ENCODE measurements around the gene CRELD1.

CRELD1 gene

GRCh38 chr3:9965200-9965875 lies 31.7 kb downstream of the CRELD1 start:
- DNase-seq, result no peak

- DNase-seq, result no peak
Measured at GRCh38 chr3:9966841-9967240, 33.2 kb downstream of the CRELD1 start.

DNA sequence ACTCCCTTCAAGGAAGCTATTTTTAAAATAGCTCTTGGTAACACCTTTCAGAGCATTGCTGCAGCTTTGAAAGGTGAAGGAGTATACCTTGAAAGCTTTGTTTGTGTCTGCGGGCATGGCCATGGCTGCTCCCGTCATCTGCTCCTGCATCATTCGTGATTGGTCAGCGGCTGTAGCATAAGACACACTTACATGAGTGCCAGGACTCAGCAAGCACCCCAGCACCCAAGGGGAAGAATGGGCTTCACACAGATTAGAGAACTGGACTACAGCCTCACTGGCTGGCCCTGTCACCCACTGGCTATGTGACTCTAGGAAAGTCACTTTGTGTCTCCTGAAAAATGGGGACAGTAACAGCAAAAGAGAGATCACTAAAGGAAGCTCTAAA lies 36.0 kb downstream of the CRELD1 start:
- no peak for DNase-seq

DNA sequence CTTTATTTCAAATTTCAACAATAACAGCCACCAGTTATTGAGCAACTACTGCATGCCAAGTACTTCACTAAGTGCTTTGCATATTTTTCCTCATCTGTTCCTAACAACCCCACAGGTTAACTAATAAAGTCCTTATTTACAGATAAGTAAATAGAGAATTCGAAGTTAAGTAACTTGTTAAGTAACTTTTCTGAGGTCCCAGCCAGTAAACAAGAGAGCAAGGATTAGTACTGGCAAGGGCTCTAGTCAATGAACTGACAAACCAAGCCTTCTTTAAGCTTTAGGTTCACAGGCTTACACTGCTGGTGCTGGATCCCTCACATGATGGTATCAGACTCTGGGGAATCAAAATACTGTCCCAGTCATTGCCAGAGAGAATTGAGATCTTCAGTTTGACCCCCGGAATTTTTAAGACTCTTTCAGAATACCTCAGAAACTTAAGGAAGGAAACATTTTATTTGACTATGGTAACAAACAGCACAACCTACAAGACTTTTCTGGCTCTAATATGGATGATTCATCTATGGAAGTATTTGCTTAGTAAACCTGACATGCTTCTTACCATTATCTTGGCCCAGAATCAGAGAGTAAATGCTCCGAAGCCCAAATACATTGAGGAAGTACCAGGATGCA lies 36.5 kb downstream of the CRELD1 start:
- DNase-seq, result no peak

GRCh38 chr3:9976721-9977709 lies 43.4 kb downstream of the CRELD1 start:
- peak; percentile 85 to 96 (median 90) for DNase-seq

DNA sequence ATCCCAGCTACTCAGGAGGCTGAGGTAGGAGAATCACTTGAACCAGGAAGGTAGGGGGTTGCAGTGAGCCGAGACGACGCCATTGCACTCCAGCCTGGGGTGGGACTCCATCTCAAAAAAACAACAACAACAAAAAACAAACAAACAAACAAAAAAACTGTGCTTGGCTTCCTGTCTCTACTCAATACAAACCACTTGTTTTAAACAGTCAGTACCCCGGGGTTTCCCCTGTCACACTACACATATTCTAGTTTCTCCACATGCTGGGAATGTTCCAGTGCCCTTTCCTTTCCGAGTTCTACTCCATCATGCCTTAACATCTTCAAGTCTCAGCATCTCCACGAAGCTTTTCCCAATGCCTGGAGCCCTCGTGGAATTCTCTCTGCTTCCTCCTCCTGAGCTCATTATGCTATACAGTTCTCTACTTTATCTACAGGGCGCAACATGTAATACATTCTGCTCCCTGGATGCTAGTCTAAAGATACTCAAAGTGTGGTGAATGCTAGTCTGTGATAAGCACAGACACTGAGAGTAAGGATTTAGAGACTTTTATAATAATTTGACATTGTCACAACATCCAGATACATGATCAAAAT lies 45.2 kb downstream of the CRELD1 start:
- DNase-seq, result no peak

DNA sequence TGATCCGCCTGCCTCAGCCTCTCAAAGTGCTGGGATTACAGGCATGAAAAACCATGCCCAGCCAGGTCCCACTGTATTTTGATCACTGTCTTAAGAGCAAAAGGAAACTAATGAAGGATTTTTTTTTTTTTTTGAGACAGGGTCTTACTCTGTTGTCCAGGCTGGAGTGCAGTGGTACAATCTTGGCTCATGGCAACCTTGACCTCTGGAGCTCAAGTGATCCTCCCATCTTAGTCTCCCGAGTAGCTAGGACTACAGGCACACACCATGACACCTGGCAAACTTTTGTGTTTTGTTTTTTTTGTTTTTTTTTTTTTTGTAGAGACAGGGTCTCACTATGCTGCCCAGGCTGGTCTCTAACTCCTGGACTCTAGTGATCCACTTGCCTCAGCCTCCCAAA lies 46.6 kb downstream of the CRELD1 start:
- no peak for DNase-seq

DNA sequence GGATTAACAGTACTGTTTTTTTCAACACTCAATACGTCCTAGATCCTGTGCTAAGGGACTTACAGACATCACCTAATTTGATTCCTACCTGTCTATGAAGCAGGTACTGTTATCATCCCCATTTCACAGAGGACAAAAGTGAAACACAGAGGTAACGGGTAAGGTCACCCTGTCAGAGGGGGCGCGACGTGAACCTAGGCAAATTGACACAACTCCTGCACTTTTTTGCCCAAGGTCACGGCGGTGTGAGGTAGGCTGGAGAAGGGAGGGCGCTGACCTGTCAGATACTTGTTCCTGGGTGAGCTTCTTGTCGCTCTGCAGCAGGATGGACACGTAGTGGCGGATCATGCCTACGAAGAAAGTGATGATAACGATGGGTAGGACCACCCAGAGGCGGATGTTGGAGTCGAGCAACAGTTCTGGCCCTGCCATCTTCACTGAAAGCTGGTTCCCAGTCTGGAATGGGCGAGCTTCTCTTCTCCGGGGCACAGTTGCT lies 52.6 kb downstream of the CRELD1 start:
- no peak for DNase-seq

DNA sequence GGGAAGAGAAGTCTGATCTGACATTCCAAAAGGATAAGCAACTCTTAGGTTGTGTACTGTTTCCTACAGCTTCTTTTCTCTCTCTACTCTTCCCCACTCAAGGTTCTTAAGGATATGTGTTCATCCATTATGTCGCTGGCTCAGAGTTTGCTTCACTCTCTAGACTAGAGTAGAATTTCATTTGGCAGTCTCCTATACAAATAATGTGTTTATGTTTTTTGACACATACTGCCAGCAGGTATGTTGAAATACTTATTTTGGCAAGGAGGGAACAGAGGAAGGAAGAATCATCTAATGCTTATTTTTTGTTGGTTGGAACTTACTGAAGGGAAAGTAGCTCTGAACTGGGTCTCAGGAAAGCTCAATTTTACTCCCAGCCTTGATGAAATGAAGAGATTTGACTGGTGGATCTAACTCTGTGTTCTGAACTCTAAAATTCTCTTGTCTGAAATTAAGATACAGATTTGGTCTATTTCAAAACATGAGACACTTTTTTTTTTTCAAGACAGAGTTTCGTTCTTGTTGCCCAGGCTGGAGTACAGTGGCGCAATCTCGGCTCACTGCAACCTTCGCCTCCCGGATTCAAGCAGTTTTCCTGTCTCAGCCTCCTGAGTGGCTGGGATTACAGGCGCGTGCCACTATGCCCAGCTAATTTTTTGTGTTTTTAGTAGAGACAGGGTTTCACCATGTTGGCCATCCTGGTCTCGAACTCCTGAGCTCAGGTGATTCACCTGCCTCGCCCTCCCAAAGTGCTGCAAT lies 60.6 kb downstream of the CRELD1 start:
- DNase-seq, result no peak

All from suppressor macrophage (primary cell).